Measurements from ENCODE around the gene SMAD3. TPM values are rescaled to one million over a fixed set of nuclear protein-coding genes. Genes with fewer than 3 reads are reported as not detected.

The SMAD3 gene
- 25.7 TPM for total RNA-seq
- long read RNA-seq, full-length matches to known transcripts: 5 of 26 reads
- long read RNA-seq, partial matches to known transcripts: 14 of 26 reads
- long read RNA-seq, other reads (novel, unspliced or antisense): 7 of 26 reads

DNA sequence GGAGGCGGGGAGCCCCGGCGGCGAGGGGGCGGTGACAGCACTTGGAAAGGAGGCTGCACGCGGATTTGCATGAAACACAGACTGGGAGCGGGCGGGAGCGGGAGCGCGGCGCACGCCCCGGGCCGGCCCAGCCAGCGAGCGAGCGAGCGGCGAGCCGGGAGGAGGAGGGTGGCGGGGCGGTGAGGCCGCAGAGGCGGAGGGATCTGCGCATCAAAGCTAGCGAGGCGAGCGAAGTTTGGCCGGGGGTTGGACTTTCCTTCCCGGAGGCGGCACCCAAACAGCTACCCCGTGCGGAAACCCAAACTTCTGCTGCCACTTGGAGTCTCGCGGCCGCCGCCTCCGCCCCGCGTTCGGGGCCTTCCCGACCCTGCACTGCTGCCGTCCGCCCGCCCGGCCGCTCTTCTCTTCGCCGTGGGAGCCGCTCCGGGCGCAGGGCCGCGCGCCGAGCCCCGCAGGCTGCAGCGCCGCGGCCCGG lies at the start of gene SMAD3:
TSS of gene SMAD3 (plus strand) at position 72 of the 475 bp plus-strand sequence. CDS start 553 bp downstream, outside the sequence.
- H3K27ac ChIP-seq: peak within 1 kb of the TSS; percentile 91
- DNase-seq: peak; percentile 91
- TF ChIP-seq, protein P1, sequence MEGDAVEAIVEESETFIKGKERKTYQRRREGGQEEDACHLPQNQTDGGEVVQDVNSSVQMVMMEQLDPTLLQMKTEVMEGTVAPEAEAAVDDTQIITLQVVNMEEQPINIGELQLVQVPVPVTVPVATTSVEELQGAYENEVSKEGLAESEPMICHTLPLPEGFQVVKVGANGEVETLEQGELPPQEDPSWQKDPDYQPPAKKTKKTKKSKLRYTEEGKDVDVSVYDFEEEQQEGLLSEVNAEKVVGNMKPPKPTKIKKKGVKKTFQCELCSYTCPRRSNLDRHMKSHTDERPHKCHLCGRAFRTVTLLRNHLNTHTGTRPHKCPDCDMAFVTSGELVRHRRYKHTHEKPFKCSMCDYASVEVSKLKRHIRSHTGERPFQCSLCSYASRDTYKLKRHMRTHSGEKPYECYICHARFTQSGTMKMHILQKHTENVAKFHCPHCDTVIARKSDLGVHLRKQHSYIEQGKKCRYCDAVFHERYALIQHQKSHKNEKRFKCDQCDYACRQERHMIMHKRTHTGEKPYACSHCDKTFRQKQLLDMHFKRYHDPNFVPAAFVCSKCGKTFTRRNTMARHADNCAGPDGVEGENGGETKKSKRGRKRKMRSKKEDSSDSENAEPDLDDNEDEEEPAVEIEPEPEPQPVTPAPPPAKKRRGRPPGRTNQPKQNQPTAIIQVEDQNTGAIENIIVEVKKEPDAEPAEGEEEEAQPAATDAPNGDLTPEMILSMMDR (IDR thresholded peaks at IDR 0.05): no peak
- H3K4me1 ChIP-seq: peaks cover 52% of the 10 kb centered on the region
- peak within 1 kb of the TSS; percentile 79 for H3K4me3 ChIP-seq
- H3K36me3 ChIP-seq: no peaks in the 10 kb centered on the region
- ATAC-seq: peak; percentile 88 to 92
- intact Hi-C loops (cut with DNase I): no loop called here
- no peaks in the 10 kb centered on the region for H3K9me3 ChIP-seq
- no peaks in the 10 kb centered on the region for H3K27me3 ChIP-seq (ENCODE audit: low read depth)

DNA sequence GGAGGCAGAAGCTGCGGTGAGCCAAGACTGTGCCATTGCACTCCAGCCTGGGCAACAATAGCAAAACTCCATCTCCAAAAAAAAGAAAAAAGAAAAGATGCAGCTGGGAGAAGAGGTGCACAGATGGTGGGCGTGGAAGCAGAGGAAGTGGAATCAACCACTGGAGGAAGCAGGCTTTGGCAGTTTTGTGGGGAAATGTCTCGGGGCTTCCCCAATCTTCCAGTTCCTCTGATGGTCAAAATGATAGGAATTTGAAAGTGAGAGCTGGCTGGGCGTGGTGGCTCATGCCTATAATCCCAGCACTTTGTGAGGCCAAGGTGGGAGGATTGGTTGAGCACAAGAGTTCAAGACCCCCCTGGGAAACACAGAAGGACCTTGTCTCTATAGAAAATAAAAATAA lies 48.1 kb upstream of the SMAD3 start:
- TF ChIP-seq, protein P1 (IDR thresholded peaks at IDR 0.05): no peak
- Histone ChIP-seq H3K4me3 (no peak overlapping the region), H3K4me1 (no peaks in the 10 kb centered on the region), H3K9me3 (no peaks in the 10 kb centered on the region), H3K27ac (no peak overlapping the region), H3K27me3 (ENCODE audit: low read depth) (no peaks in the 10 kb centered on the region), H3K36me3 (no peaks in the 10 kb centered on the region)
- ATAC-seq (peak in 1 of 2 donors; percentile 45), DNase-seq (no peak)
- intact Hi-C loops (cut with DNase I): no loop called here

DNA sequence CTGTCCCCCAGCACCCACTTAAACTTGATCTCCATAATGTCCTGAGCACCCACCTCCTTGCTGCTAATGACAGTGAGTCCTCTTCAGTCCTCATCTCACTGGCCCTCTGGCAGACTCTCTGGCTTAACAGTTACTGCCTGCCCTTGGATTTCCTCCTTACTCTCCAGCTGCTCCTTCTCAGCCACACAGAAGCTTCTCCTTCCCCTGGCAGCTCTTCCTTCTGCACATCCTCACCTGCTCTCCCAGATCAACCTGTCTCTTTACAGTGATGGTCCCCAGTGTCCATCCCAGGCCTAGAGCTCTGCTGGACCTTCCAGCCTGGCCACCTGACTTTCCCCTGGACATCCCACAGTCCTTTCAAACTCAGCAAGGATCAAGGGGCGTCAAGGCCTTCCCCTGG lies 47.4 kb upstream of the SMAD3 start:
- no peak overlapping the region for H3K27ac ChIP-seq
- no peaks in the 10 kb centered on the region for H3K27me3 ChIP-seq (ENCODE audit: low read depth)
- TF ChIP-seq, protein P1 (IDR thresholded peaks at IDR 0.05): no peak
- no peaks in the 10 kb centered on the region for H3K9me3 ChIP-seq
- H3K36me3 ChIP-seq: no peaks in the 10 kb centered on the region
- intact Hi-C loops (cut with DNase I): no loop called here
- ATAC-seq (no peak), DNase-seq (no peak)
- H3K4me3 ChIP-seq: no peak overlapping the region
- no peaks in the 10 kb centered on the region for H3K4me1 ChIP-seq

DNA sequence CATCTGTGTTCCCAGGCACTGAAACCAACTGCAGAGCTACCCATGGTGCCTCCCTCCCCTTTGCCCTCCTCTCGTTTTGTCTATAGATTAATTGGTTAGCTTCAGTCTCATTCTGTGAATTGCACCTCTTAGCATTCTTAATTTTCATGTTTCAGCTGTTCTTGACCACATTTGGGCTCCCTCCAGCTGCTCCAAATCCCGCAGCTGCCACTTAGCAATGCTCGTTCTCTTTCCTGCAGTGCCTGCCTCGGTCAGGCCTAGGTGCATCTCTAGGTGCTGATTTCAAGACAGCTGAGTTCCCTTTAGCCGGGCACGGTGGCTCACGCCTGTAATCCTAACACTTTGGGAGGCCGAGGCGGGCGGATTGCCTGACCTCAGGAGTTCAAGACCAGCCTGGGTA lies 47.0 kb upstream of the SMAD3 start:
- intact Hi-C loops (cut with DNase I): no loop called here
- H3K36me3 ChIP-seq: no peaks in the 10 kb centered on the region
- DNase-seq (no peak), ATAC-seq (no peak)
- H3K27me3 ChIP-seq (ENCODE audit: low read depth): no peaks in the 10 kb centered on the region
- peaks cover 3% of the 10 kb centered on the region for H3K4me1 ChIP-seq
- H3K4me3 ChIP-seq: no peak overlapping the region
- TF ChIP-seq, protein P1 (IDR thresholded peaks at IDR 0.05): no peak
- no peak overlapping the region for H3K27ac ChIP-seq
- no peaks in the 10 kb centered on the region for H3K9me3 ChIP-seq

DNA sequence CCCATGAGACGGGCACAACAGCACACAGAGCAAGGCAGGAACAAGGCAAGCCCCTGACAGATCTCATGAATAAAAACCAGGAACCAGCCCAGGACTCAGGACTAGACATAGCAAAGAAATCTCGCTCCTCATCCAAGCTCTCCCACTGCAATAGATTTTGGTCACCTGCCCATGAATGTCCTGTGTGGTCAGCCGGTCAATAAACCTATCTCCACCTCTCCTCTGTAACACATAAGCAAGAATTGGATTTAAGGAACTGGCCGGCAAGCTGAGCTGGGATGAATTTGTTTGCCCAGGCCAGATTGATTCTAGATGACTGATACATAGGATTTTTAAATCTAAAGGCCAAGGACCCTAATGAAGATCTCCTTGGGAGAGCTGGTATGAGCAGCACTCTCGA lies 46.3 kb upstream of the SMAD3 start:
- intact Hi-C loops (cut with DNase I): no loop called here
- Histone ChIP-seq H3K4me3 (no peak overlapping the region), H3K27ac (no peak overlapping the region), H3K27me3 (ENCODE audit: low read depth) (no peaks in the 10 kb centered on the region), H3K9me3 (no peaks in the 10 kb centered on the region), H3K4me1 (peaks cover 9% of the 10 kb centered on the region), H3K36me3 (no peaks in the 10 kb centered on the region)
- ATAC-seq (no peak), DNase-seq (no peak)
- TF ChIP-seq, protein P1 (IDR thresholded peaks at IDR 0.05): no peak

Data from lower lobe of right lung (tissue), 2 donors.